ENCODE measurements around the gene NPPA. TPM values are rescaled to one million over a fixed set of nuclear protein-coding genes. Genes with fewer than 3 reads are reported as not detected.

Gene NPPA
- total RNA-seq, 1 donor from 2014 or later, result not detected

DNA sequence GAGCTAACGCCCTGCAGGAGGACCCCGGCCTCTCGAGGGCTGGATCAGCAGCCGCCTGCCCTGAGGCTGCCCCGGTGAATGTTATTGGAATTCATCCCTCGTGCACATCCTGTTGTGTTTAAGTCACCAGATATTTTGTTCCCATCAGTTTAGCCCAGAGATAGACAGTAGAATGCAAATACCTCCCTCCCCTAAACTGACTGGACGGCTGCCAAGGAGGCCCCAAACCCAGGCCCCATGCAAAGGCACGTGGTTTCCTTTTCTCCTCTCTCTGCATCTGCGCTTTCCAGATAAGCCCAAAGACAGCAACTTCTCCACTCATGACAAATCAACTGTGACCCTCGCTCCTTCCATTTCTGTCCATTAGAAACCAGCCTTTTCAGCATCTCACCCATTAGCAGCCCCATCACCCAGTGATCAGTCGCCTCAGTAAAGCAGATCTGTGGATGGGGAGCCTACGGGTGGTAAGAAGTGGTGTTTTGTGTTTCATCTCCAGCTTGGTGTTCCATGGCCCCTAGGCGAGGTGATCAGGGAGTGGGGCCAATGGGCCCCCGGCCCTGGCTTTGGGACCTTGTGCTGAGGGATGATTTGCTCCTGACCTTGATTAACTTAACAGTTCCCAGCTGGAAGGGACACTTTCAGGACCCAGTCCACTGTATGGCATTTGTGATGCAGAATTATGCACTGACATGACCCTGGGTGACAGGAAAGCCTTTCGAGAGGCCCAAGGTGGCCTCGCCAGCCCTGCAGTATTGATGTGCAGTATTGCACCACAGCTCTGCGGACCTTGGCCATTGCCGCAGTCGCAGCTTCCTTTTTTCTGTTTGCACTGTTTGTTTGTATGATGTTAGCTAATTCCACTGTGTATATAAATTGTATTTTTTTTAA is 5.2 kb downstream of the NPPA start:
- H3K4me1 Mint-ChIP-seq (ENCODE audit: unreplicated experiment), result peaks cover 8% of the 10 kb centered on the region
- no peaks in the 10 kb centered on the region for H3K9me3 Mint-ChIP-seq (ENCODE audit: unreplicated experiment)
- peaks cover 2% of the 10 kb centered on the region for H3K27me3 Mint-ChIP-seq (ENCODE audit: unreplicated experiment)
- DNase-seq (ENCODE audit: low spot score), result no peak
- TF ChIP-seq, protein P1, sequence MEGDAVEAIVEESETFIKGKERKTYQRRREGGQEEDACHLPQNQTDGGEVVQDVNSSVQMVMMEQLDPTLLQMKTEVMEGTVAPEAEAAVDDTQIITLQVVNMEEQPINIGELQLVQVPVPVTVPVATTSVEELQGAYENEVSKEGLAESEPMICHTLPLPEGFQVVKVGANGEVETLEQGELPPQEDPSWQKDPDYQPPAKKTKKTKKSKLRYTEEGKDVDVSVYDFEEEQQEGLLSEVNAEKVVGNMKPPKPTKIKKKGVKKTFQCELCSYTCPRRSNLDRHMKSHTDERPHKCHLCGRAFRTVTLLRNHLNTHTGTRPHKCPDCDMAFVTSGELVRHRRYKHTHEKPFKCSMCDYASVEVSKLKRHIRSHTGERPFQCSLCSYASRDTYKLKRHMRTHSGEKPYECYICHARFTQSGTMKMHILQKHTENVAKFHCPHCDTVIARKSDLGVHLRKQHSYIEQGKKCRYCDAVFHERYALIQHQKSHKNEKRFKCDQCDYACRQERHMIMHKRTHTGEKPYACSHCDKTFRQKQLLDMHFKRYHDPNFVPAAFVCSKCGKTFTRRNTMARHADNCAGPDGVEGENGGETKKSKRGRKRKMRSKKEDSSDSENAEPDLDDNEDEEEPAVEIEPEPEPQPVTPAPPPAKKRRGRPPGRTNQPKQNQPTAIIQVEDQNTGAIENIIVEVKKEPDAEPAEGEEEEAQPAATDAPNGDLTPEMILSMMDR (IDR thresholded peaks at IDR 0.05; ENCODE audit: unreplicated experiment), result no peak
- H3K36me3 Mint-ChIP-seq (ENCODE audit: low read depth, unreplicated experiment), result peaks cover 59% of the 10 kb centered on the region
- H3K4me3 Mint-ChIP-seq (ENCODE audit: unreplicated experiment), result peak overlapping the region; percentile 19
- H3K27ac Mint-ChIP-seq (ENCODE audit: unreplicated experiment), result no peak overlapping the region

DNA sequence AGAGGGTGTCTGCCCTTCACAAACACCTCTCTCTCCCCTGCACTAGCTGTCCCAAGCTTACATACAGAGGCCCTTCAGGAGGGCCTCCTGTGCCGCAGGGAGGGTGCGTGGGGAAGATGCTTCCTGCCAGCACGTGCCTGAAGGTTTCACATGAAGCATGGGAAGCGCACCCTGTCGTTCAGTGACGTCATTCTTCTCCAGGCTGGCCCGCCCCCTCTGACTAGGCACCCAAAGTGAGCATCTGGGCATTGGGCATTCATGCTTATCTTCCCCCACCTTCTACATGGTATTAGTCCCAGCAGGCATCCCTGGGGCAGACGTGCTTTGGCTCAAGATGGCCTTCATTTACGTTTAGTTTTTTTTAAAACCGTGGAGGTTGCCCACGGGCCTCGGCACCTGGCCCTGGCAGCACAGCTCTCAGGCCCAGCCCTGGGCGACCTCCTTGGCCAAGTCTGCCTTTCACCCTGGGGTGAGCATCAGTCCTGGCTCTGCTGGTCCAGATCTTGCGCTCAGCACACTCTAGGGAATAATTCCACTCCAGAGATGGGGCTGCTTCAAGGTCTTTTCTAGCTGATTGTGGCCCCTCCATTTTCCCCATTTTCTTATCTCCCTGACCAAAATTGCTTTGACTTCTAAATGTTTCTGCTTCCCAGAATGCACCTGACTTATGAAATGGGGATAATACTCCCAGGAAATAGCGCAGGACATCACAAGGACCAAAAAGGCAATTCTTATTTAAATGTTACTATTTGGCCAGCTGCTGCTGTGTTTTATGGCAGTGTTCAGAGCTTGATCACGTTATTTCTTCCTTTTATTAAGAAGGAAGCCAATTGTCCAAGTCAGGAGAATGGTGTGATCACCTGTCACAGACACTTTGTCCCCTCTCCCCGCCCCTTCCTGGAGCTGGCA is 6.1 kb downstream of the NPPA start:
- peaks cover 3% of the 10 kb centered on the region for H3K27me3 Mint-ChIP-seq (ENCODE audit: unreplicated experiment)
- H3K36me3 Mint-ChIP-seq (ENCODE audit: low read depth, unreplicated experiment), result peaks cover 63% of the 10 kb centered on the region
- H3K4me1 Mint-ChIP-seq (ENCODE audit: unreplicated experiment), result peaks cover 8% of the 10 kb centered on the region
- H3K9me3 Mint-ChIP-seq (ENCODE audit: unreplicated experiment), result no peaks in the 10 kb centered on the region
- TF ChIP-seq, protein P1 (IDR thresholded peaks at IDR 0.05; ENCODE audit: unreplicated experiment), result no peak
- no peak overlapping the region for H3K4me3 Mint-ChIP-seq (ENCODE audit: unreplicated experiment)
- no peak overlapping the region for H3K27ac Mint-ChIP-seq (ENCODE audit: unreplicated experiment)
- no peak for DNase-seq (ENCODE audit: low spot score)

DNA sequence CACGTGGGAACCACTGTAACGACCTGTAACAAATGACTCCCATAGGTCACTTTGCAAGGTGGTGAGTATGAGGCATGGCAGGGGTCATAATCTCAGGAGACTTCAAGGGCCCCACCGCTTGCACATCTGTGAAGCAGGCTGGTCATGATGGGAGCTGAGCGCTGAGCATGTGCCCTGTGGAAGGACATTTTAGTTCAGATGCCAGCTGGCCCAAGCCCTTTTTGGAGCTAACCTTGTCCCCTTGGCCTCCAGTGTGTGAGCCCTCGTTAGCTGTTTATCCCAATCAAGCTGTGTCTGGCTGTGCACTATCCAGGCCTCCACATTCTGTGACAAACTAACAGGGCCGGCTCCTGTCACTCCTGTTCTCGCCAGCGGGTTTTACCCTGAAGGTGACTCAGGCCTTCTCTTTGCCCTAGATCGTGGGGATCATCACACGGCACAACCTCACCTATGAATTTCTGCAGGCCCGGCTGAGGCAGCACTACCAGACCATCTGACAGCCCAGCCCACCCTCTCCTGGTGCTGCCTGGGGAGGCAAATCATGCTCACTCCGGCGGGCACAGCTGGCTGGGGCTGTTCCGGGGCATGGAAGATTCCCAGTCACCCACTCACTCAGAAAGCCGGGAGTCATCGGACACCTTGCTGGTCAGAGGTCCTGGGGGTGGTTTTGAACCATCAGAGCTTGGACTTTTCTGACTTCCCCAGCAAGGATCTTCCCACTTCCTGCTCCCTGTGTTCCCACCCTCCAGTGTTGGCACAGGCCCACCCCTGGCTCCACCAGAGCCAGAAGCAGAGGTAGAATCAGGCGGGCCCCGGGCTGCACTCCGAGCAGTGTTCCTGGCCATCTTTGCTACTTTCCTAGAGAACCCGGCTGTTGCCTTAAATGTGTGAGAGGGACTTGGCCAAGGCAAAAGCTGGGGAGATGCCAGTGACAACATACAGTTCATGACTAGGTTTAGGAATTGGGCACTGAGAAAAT is 7.6 kb downstream of the NPPA start:
- H3K4me1 Mint-ChIP-seq (ENCODE audit: unreplicated experiment), result peaks cover 8% of the 10 kb centered on the region
- DNase-seq (ENCODE audit: low spot score), result no peak
- peaks cover 66% of the 10 kb centered on the region for H3K36me3 Mint-ChIP-seq (ENCODE audit: low read depth, unreplicated experiment)
- no peaks in the 10 kb centered on the region for H3K9me3 Mint-ChIP-seq (ENCODE audit: unreplicated experiment)
- TF ChIP-seq, protein P1 (IDR thresholded peaks at IDR 0.05; ENCODE audit: unreplicated experiment), result no peak
- H3K27me3 Mint-ChIP-seq (ENCODE audit: unreplicated experiment), result peaks cover 6% of the 10 kb centered on the region
- no peak overlapping the region for H3K4me3 Mint-ChIP-seq (ENCODE audit: unreplicated experiment)
- H3K27ac Mint-ChIP-seq (ENCODE audit: unreplicated experiment), result no peak overlapping the region

DNA sequence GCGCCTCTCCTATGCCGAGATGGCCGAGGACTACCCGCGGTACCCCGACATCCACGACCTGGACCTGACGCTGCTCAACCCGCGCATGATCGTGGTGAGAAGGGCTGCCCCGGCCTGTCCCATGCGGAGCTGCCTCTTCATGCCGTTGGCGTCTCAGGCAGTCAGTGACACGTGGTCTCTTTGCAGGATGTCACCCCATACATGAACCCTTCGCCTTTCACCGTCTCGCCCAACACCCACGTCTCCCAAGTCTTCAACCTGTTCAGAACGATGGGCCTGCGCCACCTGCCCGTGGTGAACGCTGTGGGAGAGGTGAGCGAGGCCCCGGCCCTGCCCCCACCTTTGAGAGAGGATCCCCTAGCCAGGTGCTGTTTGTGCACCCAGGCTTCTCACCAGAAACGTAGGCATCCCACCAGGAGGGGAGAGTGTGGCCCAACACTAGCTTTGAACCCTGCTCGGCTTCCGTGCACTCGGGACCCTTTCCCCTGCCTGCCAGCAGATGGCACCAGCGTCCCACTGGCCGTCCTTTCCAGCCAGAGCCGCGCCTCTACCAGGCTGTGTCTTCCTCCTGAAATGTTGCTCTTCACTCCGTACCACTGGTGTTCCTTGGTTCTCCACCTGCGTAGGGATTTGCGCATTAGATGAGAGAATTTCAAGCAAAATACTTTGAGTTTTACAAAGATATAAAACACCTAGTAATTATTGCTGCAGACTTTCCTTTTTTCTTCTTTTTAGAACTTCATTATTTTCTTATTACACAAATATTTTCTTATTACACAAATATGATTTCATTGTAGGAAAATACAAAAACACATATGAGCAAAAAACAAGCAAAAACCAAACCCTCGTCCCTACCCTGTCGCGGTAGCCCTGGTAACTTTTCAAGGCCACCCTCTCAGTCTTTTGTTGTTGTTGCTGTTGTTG is 9.0 kb downstream of the NPPA start:
- TF ChIP-seq, protein P1 (IDR thresholded peaks at IDR 0.05; ENCODE audit: unreplicated experiment), result peak; percentile 78
- Mint-ChIP-seq H3K4me1 (ENCODE audit: unreplicated experiment) (peaks cover 8% of the 10 kb centered on the region), H3K27me3 (ENCODE audit: unreplicated experiment) (peaks cover 7% of the 10 kb centered on the region), H3K27ac (ENCODE audit: unreplicated experiment) (peak overlapping the region; percentile 64), H3K9me3 (ENCODE audit: unreplicated experiment) (no peaks in the 10 kb centered on the region), H3K36me3 (ENCODE audit: low read depth, unreplicated experiment) (peaks cover 57% of the 10 kb centered on the region), H3K4me3 (ENCODE audit: unreplicated experiment) (peak overlapping the region; percentile 75)
- peak; percentile 81 for DNase-seq (ENCODE audit: low spot score)
